C4-2B (cell line): ENCODE results near the gene TTC22.

Experiments
- H3K27ac ChIP-seq: fragments of 450-650 bp; 2 replicates; pipeline ENCODE4 v1.5.1; 2017
- CTCF ChIP-seq: fragments of 450-650 bp; conservative IDR thresholded peaks from 2 replicates; pipeline ENCODE4 v1.5.1; 2017; ENCODE audit warnings: mild to moderate bottlenecking
- ZFX ChIP-seq: fragments of 450-650 bp; IDR thresholded peaks from 2 replicates; pipeline ENCODE4 v1.6.1; 2017

Gene TTC22

GRCh38 chr1:54826226-54826816, 25.2 kb upstream of the TTC22 start:
- no peak overlapping the region for H3K27ac ChIP-seq
- TF ChIP-seq ZFX (no peak), CTCF (no peak)

- no peak overlapping the region for H3K27ac ChIP-seq
- no peak for TF ChIP-seq ZFX
- TF ChIP-seq CTCF = no peak
Observed at GRCh38 chr1:54825696-54826095, 24.6 kb upstream of the TTC22 start.

GRCh38 chr1:54823670-54824069, 22.5 kb upstream of the TTC22 start:
- TF ChIP-seq ZFX = no peak
- TF ChIP-seq CTCF = no peak
- H3K27ac ChIP-seq = no peak overlapping the region

- no peak for TF ChIP-seq ZFX
- H3K27ac ChIP-seq = no peak overlapping the region
Observed at GRCh38 chr1:54819733-54820132, 18.6 kb upstream of the TTC22 start.

GRCh38 chr1:54819195-54819536, 18.0 kb upstream of the TTC22 start:
- no peak overlapping the region for H3K27ac ChIP-seq
- TF ChIP-seq ZFX (no peak), CTCF (no peak)

- H3K27ac ChIP-seq = no peak overlapping the region
- TF ChIP-seq CTCF (no peak), ZFX (no peak)
Observed at GRCh38 chr1:54818461-54819194, 17.5 kb upstream of the TTC22 start.

- H3K27ac ChIP-seq = no peak overlapping the region
- no peak for TF ChIP-seq ZFX
Observed at GRCh38 chr1:54816951-54817350, 15.8 kb upstream of the TTC22 start.

- TF ChIP-seq ZFX (no peak), CTCF (no peak)
- no peak overlapping the region for H3K27ac ChIP-seq
Observed at GRCh38 chr1:54816130-54816529, 15.0 kb upstream of the TTC22 start.
